NT2/D1 (cell line): Measurements from ENCODE around the gene BMP6.

Source experiments
- SUZ12 ChIP-seq: IDR thresholded peaks from 2 replicates; pipeline ENCODE4 v1.6.1; 2011; ENCODE audit not compliant: insufficient read length, insufficient read depth; ENCODE audit errors: extremely low read depth
- ZNF274 ChIP-seq: IDR thresholded peaks from 2 replicates; pipeline ENCODE4 v1.6.1; 2011; ENCODE audit warnings: mild to moderate bottlenecking, low read depth, low read length

DNA sequence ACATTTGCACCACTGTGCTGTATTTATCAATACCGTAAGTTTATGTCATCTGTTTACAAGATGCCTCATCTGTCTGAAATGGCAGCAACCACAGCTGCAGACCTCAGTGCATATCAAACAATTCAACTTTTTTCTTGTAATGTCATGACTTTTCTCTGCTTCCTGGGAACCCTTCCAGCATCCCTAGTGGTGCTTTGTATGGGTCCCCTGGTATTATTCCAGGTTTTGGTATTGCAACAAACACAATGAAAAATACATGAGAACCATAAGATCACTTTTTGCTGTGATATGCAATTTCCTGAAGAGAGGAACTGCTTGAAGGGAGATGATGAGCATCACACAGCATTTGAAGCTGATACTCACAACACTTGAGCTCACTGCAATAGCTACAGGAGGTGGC is 196.7 kb downstream of the BMP6 start:
- TF ChIP-seq ZNF274 (no peak), SUZ12 (no peak)
